ENCODE data around the gene UNK. TPM values are rescaled to one million over a fixed set of nuclear protein-coding genes. Genes with fewer than 3 reads are reported as not detected.
A peak's percentile ranks its signal among the peaks of the same experiment; 100 is the strongest.

The UNK gene
- total RNA-seq, 3 donors from 2014 or later, result 24.5 to 27.5 (median 25.7) TPM

GRCh38 chr17:75762513-75763268 is 21.9 kb upstream of the UNK start:
- intact Hi-C loops (cut with DNase I, micrococcal nuclease), result no loop called here
- H3K4me3 ChIP-seq, result no peak overlapping the region
- peaks cover 3% of the 10 kb centered on the region for H3K36me3 ChIP-seq (ENCODE audit: low read depth)
- peak in 2 of 3 donors; percentile 28 to 50 for DNase-seq
- no peak for ATAC-seq
- peaks cover 9% of the 10 kb centered on the region for H3K4me1 ChIP-seq (ENCODE audit: low read depth)
- no peaks in the 10 kb centered on the region for H3K9me3 ChIP-seq
- no peak for TF ChIP-seq CTCF (IDR thresholded peaks at IDR 0.05)

GRCh38 chr17:75763269-75763607 is 21.4 kb upstream of the UNK start:
- Histone ChIP-seq H3K36me3 (ENCODE audit: low read depth) (no peaks in the 10 kb centered on the region), H3K4me3 (no peak overlapping the region), H3K4me1 (ENCODE audit: low read depth) (peaks cover 9% of the 10 kb centered on the region), H3K9me3 (no peaks in the 10 kb centered on the region)
- intact Hi-C loops (cut with DNase I, micrococcal nuclease), result no loop called here
- no peak for ATAC-seq
- DNase-seq, result no peak
- TF ChIP-seq CTCF (IDR thresholded peaks at IDR 0.05), result no peak

DNA sequence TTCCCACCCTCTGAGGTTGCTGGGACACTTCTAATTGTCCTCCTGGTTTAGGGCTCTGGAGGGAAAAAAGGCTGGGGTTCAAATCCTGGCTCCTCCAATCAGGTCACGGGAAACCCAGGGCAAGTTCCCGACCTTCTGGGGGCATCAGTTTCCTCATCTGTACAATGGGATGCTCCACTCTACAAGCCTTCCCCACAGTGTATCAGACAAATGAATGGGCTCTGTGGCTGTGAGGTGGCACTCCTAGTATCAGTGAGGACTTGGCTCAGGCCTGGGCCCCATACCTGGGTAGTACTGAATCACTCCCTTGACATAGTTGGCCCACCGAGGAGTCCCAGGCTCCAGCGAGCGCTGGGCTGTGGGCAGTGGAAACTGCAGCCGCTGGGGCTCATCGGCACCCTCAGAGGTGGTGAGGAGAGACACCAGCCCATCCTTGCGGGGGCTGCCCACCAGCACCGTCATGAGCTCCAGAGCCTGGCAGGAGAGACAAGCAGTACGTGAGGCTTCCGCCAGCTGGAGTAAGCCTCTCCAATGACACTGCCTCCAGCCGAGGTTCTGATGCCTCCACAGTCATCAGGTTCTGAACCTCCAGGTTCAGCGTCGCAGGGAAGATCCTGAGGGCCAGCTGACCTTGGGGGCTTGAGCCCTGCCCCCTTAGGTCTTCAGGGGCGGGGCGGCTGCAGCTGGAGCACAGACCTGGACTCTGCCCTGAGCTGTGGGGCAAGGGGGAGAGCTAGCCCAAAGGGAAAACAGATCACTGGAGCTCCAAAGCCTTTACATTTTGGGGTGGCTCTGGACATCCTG is 20.8 kb upstream of the UNK start:
- no peaks in the 10 kb centered on the region for H3K36me3 ChIP-seq (ENCODE audit: low read depth)
- peaks cover 9% of the 10 kb centered on the region for H3K4me1 ChIP-seq (ENCODE audit: low read depth)
- ATAC-seq (peak; percentile 18), DNase-seq (peak in 1 of 3 donors; percentile 47)
- TF ChIP-seq CTCF (IDR thresholded peaks at IDR 0.05), result no peak
- intact Hi-C loops (cut with DNase I, micrococcal nuclease), result no loop called here
- no peak overlapping the region for H3K4me3 ChIP-seq
- no peaks in the 10 kb centered on the region for H3K9me3 ChIP-seq

DNA sequence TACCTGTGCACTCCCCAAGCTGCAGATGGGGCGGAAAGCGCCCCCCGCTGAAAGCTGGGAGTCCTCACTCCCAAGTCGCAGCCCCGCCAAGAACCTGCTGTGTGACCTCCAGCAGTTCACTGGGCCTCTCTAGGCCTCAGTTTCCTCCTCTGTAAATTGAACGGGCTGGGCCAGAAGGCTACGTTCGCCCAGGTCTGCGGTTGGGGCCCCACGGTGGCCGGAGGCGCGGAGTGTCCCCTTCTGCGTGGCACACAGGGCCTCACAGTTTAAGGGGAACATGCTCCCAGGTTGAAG is 20.2 kb upstream of the UNK start:
- no peak for TF ChIP-seq CTCF (IDR thresholded peaks at IDR 0.05)
- Histone ChIP-seq H3K4me3 (peak overlapping the region; percentile 22), H3K4me1 (ENCODE audit: low read depth) (peaks cover 11% of the 10 kb centered on the region), H3K36me3 (ENCODE audit: low read depth) (no peaks in the 10 kb centered on the region), H3K9me3 (no peaks in the 10 kb centered on the region)
- ATAC-seq (no peak), DNase-seq (no peak)
- intact Hi-C loops (cut with DNase I, micrococcal nuclease), result no loop called here

DNA sequence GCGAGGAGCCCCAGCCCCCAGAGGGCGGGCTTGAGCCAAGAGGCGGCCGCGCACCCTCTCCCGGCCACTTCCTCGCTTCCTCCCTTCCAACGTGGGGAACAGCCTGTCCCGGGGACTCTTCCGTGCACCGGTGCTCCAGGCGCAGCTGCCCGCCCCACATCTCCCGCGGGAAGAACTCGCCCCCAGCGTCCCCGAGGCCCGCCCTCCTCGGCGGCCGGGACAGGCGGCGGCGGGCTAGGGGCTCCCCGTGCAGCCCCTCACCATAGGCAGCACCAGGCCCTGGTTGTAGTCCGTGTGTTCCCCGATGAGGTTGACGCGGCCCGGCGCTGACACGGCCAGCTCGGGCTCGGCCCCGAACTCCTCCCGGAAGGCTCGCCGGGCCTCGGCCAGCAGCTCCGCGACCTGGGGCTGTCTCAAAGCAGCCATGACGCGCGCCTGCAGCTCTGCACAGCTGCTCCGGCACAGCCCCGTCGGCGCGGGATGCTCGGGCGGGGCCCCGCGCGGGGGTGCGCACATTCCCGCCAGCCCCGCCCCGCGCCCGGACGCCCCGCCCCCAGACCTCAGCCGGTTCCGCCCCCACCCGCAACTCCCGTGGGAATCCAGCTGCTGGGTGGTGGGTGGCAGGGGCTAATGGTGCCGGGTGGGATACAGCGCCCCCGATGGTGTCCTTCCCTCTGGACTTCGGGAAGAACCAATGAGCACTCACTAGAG is 19.7 kb upstream of the UNK start, which contains the start of gene GALK1:
Gene GALK1, minus strand, starts transcription at position 482 of the 711 bp plus-strand sequence. Its CDS starts 56 bp downstream, at position 426.
- ATAC-seq (peak; percentile 86), DNase-seq (peak; percentile 85 to 89 (median 86))
- intact Hi-C loops (cut with DNase I, micrococcal nuclease), result no loop called here
- TF ChIP-seq CTCF (IDR thresholded peaks at IDR 0.05), result no peak
- H3K4me1 ChIP-seq (ENCODE audit: low read depth), result peaks cover 16% of the 10 kb centered on the region
- no peaks in the 10 kb centered on the region for H3K9me3 ChIP-seq
- no peaks in the 10 kb centered on the region for H3K36me3 ChIP-seq (ENCODE audit: low read depth)
- H3K4me3 ChIP-seq, result peak within 1 kb of the TSS; percentile 22

Data from mucosa of descending colon (tissue), 3 donors.